Posterior vena cava (tissue), 2 donors: Measurements from ENCODE around the gene MLH1. TPM values are rescaled to one million over a fixed set of nuclear protein-coding genes. Genes with fewer than 3 reads are reported as not detected.

Experiments
- DNase-seq: peaks from one replicate; pipeline ENCODE4 v3.0.0-alpha.2; 2020; ENCODE audit warnings: low spot score
- intact Hi-C, 2 donors: fragments of 100-400 bp; cut with DNase I; formaldehyde crosslinking; loops; one replicate each; pipeline versions ENCODE4 v1.14.1 to v1.14.2; 2022 to 2023
- total RNA-seq, 2 donors: library from RNA; stranded (reverse); fragmentation: NEBNext Ultra II Directional; extraction: Animal tissue kit (Norgen Biotek cat#: 25700); gene quantifications; one replicate each; pipeline ENCODE4 v1.2.1, GENCODE V29; 2021
- donor health status: DM: yes; HTN: yes; CAD: no.
- donor health status: DM: yes; HTN: yes; CAD: no.

MLH1 gene
- total RNA-seq, 2 donors from 2014 or later = 24.2 to 26.9 TPM

- intact Hi-C loops = no loop called here
- DNase-seq = no peak
Observed at GRCh38 chr3:37068031-37068430, 74.7 kb downstream of the MLH1 start.

GRCh38 chr3:37071921-37072320 lies 78.6 kb downstream of the MLH1 start:
- intact Hi-C loops = no loop called here
- DNase-seq = no peak

GRCh38 chr3:37072892-37073291 lies 79.6 kb downstream of the MLH1 start:
- DNase-seq = no peak
- intact Hi-C loops = no loop called here

GRCh38 chr3:37074178-37074577 lies 80.9 kb downstream of the MLH1 start:
- intact Hi-C loops = no loop called here
- DNase-seq = no peak

- intact Hi-C loops = no loop called here
- DNase-seq = no peak
Observed at GRCh38 chr3:37075955-37076354, 82.6 kb downstream of the MLH1 start.

- intact Hi-C loops = no loop called here
- DNase-seq = no peak
Observed at GRCh38 chr3:37082317-37082716, 89.0 kb downstream of the MLH1 start.

- no peak for DNase-seq
- intact Hi-C loops = no loop called here
Observed at GRCh38 chr3:37086918-37087317, 93.6 kb downstream of the MLH1 start.

- intact Hi-C loops = no loop called here
- DNase-seq = no peak
Observed at GRCh38 chr3:37087870-37088269, 94.6 kb downstream of the MLH1 start.

GRCh38 chr3:37092484-37092883 lies 99.2 kb downstream of the MLH1 start:
- DNase-seq = no peak
- intact Hi-C loops = no loop called here

GRCh38 chr3:37093481-37093880 lies 100.2 kb downstream of the MLH1 start:
- intact Hi-C loops = no loop called here
- DNase-seq = no peak

- intact Hi-C loops = no loop called here
Observed at GRCh38 chr3:37094636-37095035, 101.3 kb downstream of the MLH1 start.

GRCh38 chr3:37096288-37096687 lies 103.0 kb downstream of the MLH1 start:
- intact Hi-C loops = no loop called here
- DNase-seq = no peak

More at GRCh38 chr3:37094636-37095035, 101.3 kb downstream of the MLH1 start:
- DNase-seq = no peak

- DNase-seq = no peak
- intact Hi-C loops = no loop called here
Observed at GRCh38 chr3:37096975-37097374, 103.7 kb downstream of the MLH1 start.

GRCh38 chr3:37097776-37098175 lies 104.5 kb downstream of the MLH1 start:
- intact Hi-C loops = no loop called here

GRCh38 chr3:37098884-37099283 lies 105.6 kb downstream of the MLH1 start:
- no peak for DNase-seq
- intact Hi-C loops = no loop called here

More at GRCh38 chr3:37097776-37098175, 104.5 kb downstream of the MLH1 start:
- no peak for DNase-seq

- intact Hi-C loops = no loop called here
- no peak for DNase-seq
Observed at GRCh38 chr3:37099469-37099868, 106.2 kb downstream of the MLH1 start.

- intact Hi-C loops = no loop called here
- DNase-seq = no peak
Observed at GRCh38 chr3:37100411-37100810, 107.1 kb downstream of the MLH1 start.

Other genes starting within 250 kb of the MLH1 start
- gene DCLK3, start 229.0 kb upstream of the MLH1 start, total RNA-seq = under 1 TPM in 1 of 2 donors, not detected in 1; 0.24 TPM
- 10 to 100 TPM; 13.9 to 23.5 TPM for gene TRANK1, start 48.5 kb upstream of the MLH1 start, total RNA-seq
- gene EPM2AIP1, start 387 bp upstream of the MLH1 start, total RNA-seq = 10 to 100 TPM; 15.3 to 19.9 TPM
- 10 to 100 TPM; 48.0 to 57.2 TPM for gene LRRFIP2, start 181.1 kb downstream of the MLH1 start, total RNA-seq
- gene GOLGA4, start 249.8 kb downstream of the MLH1 start, total RNA-seq = 100 to 1,000 TPM in 1 of 2 donors, 10 to 100 TPM in 1; 96.7 to 144 TPM